Testis (tissue), 3 donors: ENCODE results near the gene CUEDC1. TPM values are rescaled to one million over a fixed set of nuclear protein-coding genes. Genes with fewer than 3 reads are reported as not detected.
"Not testable (repeated sequence)": the region's sequence is repeated elsewhere in the genome, so short reads cannot be mapped to it uniquely, and the experiment has no call there.

ENCODE experiments used
- DNase-seq: peaks from one replicate; pipeline ENCODE4 v3.0.0-alpha.2; 2019
- H3K27ac ChIP-seq, 2 donors: fragments of 200-600 bp; sonication (generic); one replicate each; pipeline ENCODE4 v1.5.1; 2019
- H3K27me3 ChIP-seq: fragments of 200-600 bp; sonication (generic); one replicate; pipeline ENCODE4 v1.5.1; 2019
- H3K36me3 ChIP-seq: fragments of 200-600 bp; sonication (generic); one replicate; pipeline ENCODE4 v1.5.1; 2017; ENCODE audit warnings: low read depth; ENCODE audit errors: missing control alignments
- H3K4me1 ChIP-seq: fragments of 200-600 bp; sonication (generic); one replicate; pipeline ENCODE4 v1.5.1; 2019
- H3K4me3 ChIP-seq, 2 donors: fragments of 200-600 bp; sonication (generic); one replicate each; pipeline ENCODE4 v1.5.1; 2017 to 2019
- H3K9me3 ChIP-seq: fragments of 200-600 bp; sonication (generic); one replicate; pipeline ENCODE4 v1.5.1; 2017
- POLR2A ChIP-seq: fragments of 450-650 bp; IDR thresholded peaks from one replicate; pipeline ENCODE4 v1.6.1; 2017; ENCODE audit warnings: antibody characterized with exemption, mild to moderate bottlenecking, moderate library complexity
- WGBS, 2 donors: methylation state at CpG; one replicate each; pipeline ENCODE4 v1.1.5; 2018; 5-methylcytosine and 5-hydroxymethylcytosine counted together
- intact Hi-C: fragments of 100-400 bp; cut with DNase I; formaldehyde crosslinking; loops from one replicate; pipeline ENCODE4 v1.15.1; 2023; ENCODE audit warnings: low total_unique reads
- polyA plus RNA-seq: library from polyadenylated mRNA; stranded (reverse); fragments of 350-450 nt; fragmentation: Illumina TruSeq; extraction: RNeasy Lipid Tissue Mini Kit (QIAGEN cat#74804); gene quantifications from one replicate; pipeline ENCODE4 v1.2.3, GENCODE V29; 2014; ENCODE audit warnings: low read depth, low replicate concordance; ENCODE audit not compliant: insufficient read depth
- total RNA-seq, 2 donors: library from RNA; depleted of rRNA; stranded (reverse); fragments of >200 nt; gene quantifications; one replicate each; pipeline ENCODE4 v1.2.3, GENCODE V29; 2016
- TF ChIP-seq, protein P1 (sequence below), 3 experiments: fragments of 450-650 bp in 2 of 3; fragments of 200-600 bp in 1 of 3; sonication (generic) in 1 of 3; IDR thresholded peaks; one replicate each; pipeline ENCODE4 v1.5.1; 2016 to 2019; ENCODE audit warnings: antibody characterized with exemption in 3 of 3, mild to moderate bottlenecking in 2 of 3, moderate library complexity in 1 of 3

Gene CUEDC1
- total and polyA plus RNA-seq, 3 donors from 2014 or later, result 6.5 to 13.3 (median 8.6) TPM

GRCh38 chr17:57982452-57983170 lies 27.4 kb upstream of the CUEDC1 start:
- H3K4me3 ChIP-seq, result no peak overlapping the region
- H3K4me1 ChIP-seq, result peaks cover 43% of the 10 kb centered on the region
- no peak for DNase-seq
- H3K9me3 ChIP-seq, result no peaks in the 10 kb centered on the region
- H3K36me3 ChIP-seq, result no peaks in the 10 kb centered on the region
- TF ChIP-seq POLR2A, result no peak
- TF ChIP-seq, protein P1, sequence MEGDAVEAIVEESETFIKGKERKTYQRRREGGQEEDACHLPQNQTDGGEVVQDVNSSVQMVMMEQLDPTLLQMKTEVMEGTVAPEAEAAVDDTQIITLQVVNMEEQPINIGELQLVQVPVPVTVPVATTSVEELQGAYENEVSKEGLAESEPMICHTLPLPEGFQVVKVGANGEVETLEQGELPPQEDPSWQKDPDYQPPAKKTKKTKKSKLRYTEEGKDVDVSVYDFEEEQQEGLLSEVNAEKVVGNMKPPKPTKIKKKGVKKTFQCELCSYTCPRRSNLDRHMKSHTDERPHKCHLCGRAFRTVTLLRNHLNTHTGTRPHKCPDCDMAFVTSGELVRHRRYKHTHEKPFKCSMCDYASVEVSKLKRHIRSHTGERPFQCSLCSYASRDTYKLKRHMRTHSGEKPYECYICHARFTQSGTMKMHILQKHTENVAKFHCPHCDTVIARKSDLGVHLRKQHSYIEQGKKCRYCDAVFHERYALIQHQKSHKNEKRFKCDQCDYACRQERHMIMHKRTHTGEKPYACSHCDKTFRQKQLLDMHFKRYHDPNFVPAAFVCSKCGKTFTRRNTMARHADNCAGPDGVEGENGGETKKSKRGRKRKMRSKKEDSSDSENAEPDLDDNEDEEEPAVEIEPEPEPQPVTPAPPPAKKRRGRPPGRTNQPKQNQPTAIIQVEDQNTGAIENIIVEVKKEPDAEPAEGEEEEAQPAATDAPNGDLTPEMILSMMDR (IDR thresholded peaks at IDR 0.05), result no peak
- intact Hi-C loops, result no loop called here
- 79% methylated on average over 8 to 14 of the region's 14 CpGs for WGBS, 2 donors
- H3K27me3 ChIP-seq, result no peaks in the 10 kb centered on the region
- no peak overlapping the region for H3K27ac ChIP-seq

DNA sequence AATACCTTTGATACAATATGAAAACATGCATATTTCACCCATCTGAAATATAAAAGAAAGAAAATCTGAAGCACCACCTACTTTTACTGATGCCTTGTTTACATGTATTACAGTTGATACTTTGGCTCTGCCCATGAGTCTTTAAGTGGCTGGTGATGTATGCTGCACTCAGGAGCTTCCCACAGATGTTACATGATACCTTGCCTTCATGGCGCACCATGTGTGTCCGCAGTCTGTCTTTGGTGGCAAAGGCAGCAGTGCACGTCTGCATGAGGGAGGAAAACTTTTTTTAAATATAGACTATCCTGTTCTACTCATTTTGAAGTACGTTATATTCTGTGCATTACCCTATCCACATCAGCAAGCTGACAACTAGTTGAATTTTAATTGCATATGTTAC lies 25.3 kb upstream of the CUEDC1 start:
- no peak overlapping the region for H3K4me3 ChIP-seq
- intact Hi-C loops, result no loop called here
- TF ChIP-seq POLR2A, result no peak
- TF ChIP-seq, protein P1 (IDR thresholded peaks at IDR 0.05), result no peak
- no peak overlapping the region for H3K27ac ChIP-seq
- no peaks in the 10 kb centered on the region for H3K9me3 ChIP-seq
- H3K36me3 ChIP-seq, result no peaks in the 10 kb centered on the region
- H3K4me1 ChIP-seq, result peaks cover 29% of the 10 kb centered on the region
- no peak for DNase-seq
- WGBS, 2 donors, result 84 to 90% methylated on average over 4 of the region's 4 CpGs
- no peaks in the 10 kb centered on the region for H3K27me3 ChIP-seq

DNA sequence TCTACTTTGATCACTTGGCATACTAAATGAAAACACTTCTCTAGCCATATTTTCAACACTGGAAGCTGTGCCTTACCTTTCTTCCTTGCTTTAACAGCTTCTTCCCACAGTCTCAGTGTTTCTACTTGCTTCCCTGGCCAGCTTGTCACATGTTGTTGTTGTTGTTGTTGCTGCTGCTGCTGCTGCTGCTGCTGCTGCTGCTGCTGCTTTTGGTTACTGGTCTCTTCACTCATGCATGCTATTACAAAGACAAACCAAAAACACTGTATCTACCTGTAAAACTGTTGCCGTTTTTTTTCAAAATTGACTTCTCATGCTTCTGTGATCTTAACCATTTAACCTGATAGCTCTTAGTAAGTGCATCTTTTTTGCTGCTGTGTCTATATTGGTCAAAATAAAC lies 23.9 kb upstream of the CUEDC1 start:
- TF ChIP-seq POLR2A, result no peak
- TF ChIP-seq, protein P1 (IDR thresholded peaks at IDR 0.05), result no peak
- intact Hi-C loops, result no loop called here
- DNase-seq, result no peak
- no peaks in the 10 kb centered on the region for H3K27me3 ChIP-seq
- H3K36me3 ChIP-seq, result no peaks in the 10 kb centered on the region
- no peak overlapping the region for H3K27ac ChIP-seq
- H3K4me1 ChIP-seq, result peaks cover 20% of the 10 kb centered on the region
- H3K9me3 ChIP-seq, result no peaks in the 10 kb centered on the region
- no peak overlapping the region for H3K4me3 ChIP-seq
- WGBS, 2 donors, result 42 to 79% methylated on average over 1 of the region's 1 CpG

- TF ChIP-seq, protein P1 (IDR thresholded peaks at IDR 0.05), result no peak
- no peak for TF ChIP-seq POLR2A
- WGBS, 2 donors, result 65 to 79% methylated on average over 3 of the region's 3 CpGs
- no peak overlapping the region for H3K4me3 ChIP-seq
- no peak for DNase-seq
- no peaks in the 10 kb centered on the region for H3K36me3 ChIP-seq
- peaks cover 2% of the 10 kb centered on the region for H3K4me1 ChIP-seq
- intact Hi-C loops, result no loop called here
- no peaks in the 10 kb centered on the region for H3K9me3 ChIP-seq
- no peaks in the 10 kb centered on the region for H3K27me3 ChIP-seq
- no peak overlapping the region for H3K27ac ChIP-seq
These were observed 21.4 kb upstream of the CUEDC1 start for GRCh38 chr17:57976594-57976993.

DNA sequence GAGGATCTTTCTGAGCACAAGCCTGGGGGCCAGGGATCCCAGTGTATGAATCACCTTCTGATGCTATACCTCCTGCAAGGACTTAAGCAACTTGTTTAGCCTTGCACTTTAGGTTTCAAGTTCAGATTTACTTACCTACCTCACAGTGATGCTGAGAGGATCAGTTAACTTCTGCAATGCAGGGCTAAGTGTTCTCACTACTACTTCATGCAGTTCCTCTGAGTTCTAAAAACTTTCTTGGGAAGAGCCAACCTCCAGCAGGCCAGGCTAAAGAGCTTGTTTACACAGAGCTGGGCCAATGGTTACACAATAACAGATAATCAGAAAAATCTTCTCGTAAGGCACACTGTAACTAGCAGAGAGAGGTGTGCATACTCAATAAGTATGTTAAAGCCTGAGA lies 19.8 kb upstream of the CUEDC1 start:
- WGBS, 2 donors, result 38 to 40% methylated on average over 1 of the region's 1 CpG
- Histone ChIP-seq H3K4me3 (no peak overlapping the region), H3K4me1 (no peaks in the 10 kb centered on the region), H3K27ac (no peak overlapping the region), H3K36me3 (no peaks in the 10 kb centered on the region), H3K27me3 (no peaks in the 10 kb centered on the region), H3K9me3 (no peaks in the 10 kb centered on the region)
- DNase-seq, result no peak
- intact Hi-C loops, result no loop called here
- TF ChIP-seq POLR2A, result no peak
- TF ChIP-seq, protein P1 (IDR thresholded peaks at IDR 0.05), result no peak

DNA sequence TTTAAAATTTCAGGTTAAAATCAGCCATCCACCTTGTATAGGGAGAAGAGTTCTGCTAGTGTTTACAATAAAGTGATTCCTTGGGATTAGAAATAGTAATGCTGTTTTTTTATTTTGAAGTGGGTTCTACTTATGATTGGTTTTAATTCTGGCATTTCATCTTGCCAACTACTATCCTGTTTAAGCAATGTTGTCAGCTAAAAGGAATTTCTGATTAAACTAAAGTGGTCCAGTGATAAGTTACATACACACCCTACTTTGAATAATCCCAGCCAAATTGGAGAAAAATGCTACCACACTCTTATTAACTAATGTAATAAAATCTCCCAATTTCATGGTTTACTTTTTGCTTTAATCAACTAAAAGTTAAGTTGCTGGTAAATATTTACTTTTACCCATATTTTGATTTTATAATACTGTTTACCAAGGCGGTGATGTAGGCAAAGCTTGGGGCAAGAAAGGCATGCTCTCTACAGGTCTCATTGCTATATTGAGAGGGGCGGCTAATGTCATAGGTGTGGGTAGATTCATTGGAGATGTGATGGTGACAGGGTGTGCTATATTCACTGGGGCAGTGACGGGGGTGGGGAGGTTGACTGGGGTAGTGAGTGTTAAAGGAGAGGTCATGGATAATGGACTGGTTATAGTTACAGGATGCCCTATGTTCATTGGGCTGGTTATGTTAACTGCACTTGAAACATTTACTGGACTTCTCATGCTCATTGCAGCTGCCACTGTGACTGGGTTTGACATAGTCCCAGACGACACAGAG lies 19.0 kb upstream of the CUEDC1 start:
- 83 to 88% methylated on average over 4 of the region's 4 CpGs for WGBS, 2 donors
- H3K27me3 ChIP-seq, result not testable (repeated sequence)

More for the DNA sequence above, 19.0 kb upstream of the CUEDC1 start:
- H3K36me3 ChIP-seq, DNase-seq, H3K4me3 ChIP-seq, H3K27ac ChIP-seq, H3K4me1 ChIP-seq, H3K9me3 ChIP-seq, intact Hi-C loops: not testable (repeated sequence)
